Natural killer cell (primary cell): ENCODE results near the gene WFIKKN2. TPM values are rescaled to one million over a fixed set of nuclear protein-coding genes. Genes with fewer than 3 reads are reported as not detected.

Experiments
- ATAC-seq, 3 donors: fragments of 150-1000 bp in 2 of 3; fragments of 200-7000 bp in 1 of 3; cut with Tn5 transposase; 1 replicate in 1 of 3; 2 replicates in 2 of 3; pipeline ENCODE4 v1.10.0; 2021; ENCODE audit warnings: mild to moderate bottlenecking in 2 of 3, moderate library complexity in 2 of 3
- DNase-seq, 2 donors: peaks; one replicate each; pipeline versions ENCODE4 v3.0.0 to v3.0.0-alpha.2; 2013 to 2021; ENCODE audit warnings: mixed read lengths in 1 of 2
- H3K27ac ChIP-seq: one replicate; pipeline ENCODE4 v1.5.1; 2013; ENCODE audit warnings: mild to moderate bottlenecking, low read length
- H3K27me3 ChIP-seq: one replicate; pipeline ENCODE4 v1.6.1; 2013; ENCODE audit warnings: low read length; ENCODE audit not compliant: control insufficient read depth, insufficient read depth
- H3K36me3 ChIP-seq: one replicate; pipeline ENCODE4 v1.6.1; 2013; ENCODE audit warnings: low read length; ENCODE audit not compliant: control insufficient read depth, insufficient read depth
- H3K4me1 ChIP-seq: one replicate; pipeline ENCODE4 v1.6.1; 2013; ENCODE audit warnings: low read length; ENCODE audit not compliant: control insufficient read depth, insufficient read depth
- H3K4me3 ChIP-seq: one replicate; pipeline ENCODE4 v1.5.1; 2013; ENCODE audit warnings: low read length
- H3K9me3 ChIP-seq: one replicate; pipeline ENCODE4 v1.6.1; 2013; ENCODE audit warnings: low read length; ENCODE audit not compliant: control insufficient read depth, insufficient read depth
- H3K27ac Mint-ChIP-seq, 2 donors: one replicate each; pipeline ENCODE4 v1.8.0; 2022; ENCODE audit warnings: mild to moderate bottlenecking in 2 of 2, mixed read lengths in 2 of 2, moderate library complexity in 1 of 2
- H3K27me3 Mint-ChIP-seq, 2 donors: one replicate each; pipeline ENCODE4 v1.8.0; 2022; ENCODE audit warnings: low read depth in 2 of 2, mixed read lengths in 2 of 2
- H3K36me3 Mint-ChIP-seq: one replicate; pipeline ENCODE4 v1.8.0; 2022; ENCODE audit warnings: mixed read lengths
- H3K4me1 Mint-ChIP-seq, 2 donors: one replicate each; pipeline ENCODE4 v1.8.0; 2022; ENCODE audit warnings: mixed read lengths in 2 of 2
- H3K4me3 Mint-ChIP-seq: one replicate; pipeline ENCODE4 v1.8.0; 2022; ENCODE audit warnings: mild to moderate bottlenecking, moderate library complexity, mixed read lengths
- H3K9me3 Mint-ChIP-seq, 2 donors: one replicate each; pipeline ENCODE4 v1.8.0; 2022; ENCODE audit warnings: mixed read lengths in 2 of 2
- CTCF ChIP-seq: fragments of 200-600 bp; IDR thresholded peaks from one replicate; pipeline ENCODE4 v1.8.0; 2022; ENCODE audit warnings: antibody characterized with exemption
- WGBS: methylation state at CpG from one replicate; pipeline ENCODE4 v1.1.7; 2013; ENCODE audit warnings: missing lambda C conversion rate; ENCODE audit not compliant: insufficient coverage; 5-methylcytosine and 5-hydroxymethylcytosine counted together
- intact Hi-C: fragments of 100-400 bp; cut with micrococcal nuclease; formaldehyde crosslinking; loops from one replicate; pipeline ENCODE4 v1.14.2; 2022
- total RNA-seq, 4 donors: library from RNA; stranded (reverse); fragments of 120-200 nt in 1 of 4; gene quantifications; one replicate each; pipeline versions ENCODE4 v1.2.3 to v1.2.4, GENCODE V29; 2013 to 2022

WFIKKN2 gene
- total RNA-seq, 3 donors from 2014 or later (not counting 1 experiment from before 2014, with no cell fraction given), result not detected

- H3K27me3 Mint-ChIP-seq, result peaks cover 15 to 16% of the 10 kb centered on the region in 2 donors
- DNase-seq, result no peak
- TF ChIP-seq CTCF, result no peak
- 92% methylated on average over 2 of the region's 2 CpGs for WGBS
- H3K4me1 Mint-ChIP-seq, result peaks cover 1% of the 10 kb centered on the region in 2 donors
- H3K9me3 Mint-ChIP-seq, result no peaks in the 10 kb centered on the region
- H3K36me3 ChIP-seq, result no peaks in the 10 kb centered on the region
- H3K4me3 ChIP-seq, result no peak overlapping the region
- H3K36me3 Mint-ChIP-seq, result no peaks in the 10 kb centered on the region
- H3K27me3 ChIP-seq, result no peaks in the 10 kb centered on the region
- no peak overlapping the region for H3K27ac Mint-ChIP-seq
- H3K9me3 ChIP-seq, result no peaks in the 10 kb centered on the region
- no peak overlapping the region for H3K27ac ChIP-seq
- no peak for ATAC-seq
- no peak overlapping the region for H3K4me3 Mint-ChIP-seq
- intact Hi-C loops, result no loop called here
- peaks cover 3% of the 10 kb centered on the region for H3K4me1 ChIP-seq
Observed at GRCh38 chr17:50824429-50824828, 11.0 kb upstream of the WFIKKN2 start.

GRCh38 chr17:50825188-50825587 is 10.2 kb upstream of the WFIKKN2 start:
- DNase-seq (no peak), ATAC-seq (no peak)
- Histone ChIP-seq H3K36me3 (no peaks in the 10 kb centered on the region), H3K27me3 (no peaks in the 10 kb centered on the region), H3K27ac (no peak overlapping the region), H3K9me3 (no peaks in the 10 kb centered on the region), H3K4me3 (no peak overlapping the region), H3K4me1 (no peaks in the 10 kb centered on the region)
- H3K4me1 Mint-ChIP-seq, result no peaks in the 10 kb centered on the region
- no peak overlapping the region for H3K4me3 Mint-ChIP-seq
- H3K27ac Mint-ChIP-seq, result no peak overlapping the region
- H3K9me3 Mint-ChIP-seq, result no peaks in the 10 kb centered on the region
- no peak for TF ChIP-seq CTCF
- peaks cover 17 to 20% of the 10 kb centered on the region in 2 donors for H3K27me3 Mint-ChIP-seq
- intact Hi-C loops, result no loop called here
- no peaks in the 10 kb centered on the region for H3K36me3 Mint-ChIP-seq

- DNase-seq (no peak), ATAC-seq (no peak)
- H3K4me1 ChIP-seq, result no peaks in the 10 kb centered on the region
- no peaks in the 10 kb centered on the region for H3K36me3 ChIP-seq
- Mint-ChIP-seq H3K4me1 (no peaks in the 10 kb centered on the region), H3K27ac (no peak overlapping the region), H3K27me3 (peaks cover 13 to 16% of the 10 kb centered on the region in 2 donors), H3K36me3 (no peaks in the 10 kb centered on the region), H3K9me3 (no peaks in the 10 kb centered on the region), H3K4me3 (no peak overlapping the region)
- H3K27ac ChIP-seq, result no peak overlapping the region
- H3K27me3 ChIP-seq, result no peaks in the 10 kb centered on the region
- no peak for TF ChIP-seq CTCF
- intact Hi-C loops, result no loop called here
- WGBS, result 47% methylated on average over 6 of the region's 6 CpGs
- no peak overlapping the region for H3K4me3 ChIP-seq
- no peaks in the 10 kb centered on the region for H3K9me3 ChIP-seq
Observed at GRCh38 chr17:50828508-50829170, 6.7 kb upstream of the WFIKKN2 start.

- H3K36me3 Mint-ChIP-seq, result no peaks in the 10 kb centered on the region
- no peak overlapping the region for H3K27ac Mint-ChIP-seq
- ATAC-seq (no peak), DNase-seq (no peak)
- intact Hi-C loops, result no loop called here
- Histone ChIP-seq H3K4me3 (no peak overlapping the region), H3K27ac (no peak overlapping the region), H3K27me3 (no peaks in the 10 kb centered on the region), H3K9me3 (no peaks in the 10 kb centered on the region), H3K36me3 (no peaks in the 10 kb centered on the region), H3K4me1 (no peaks in the 10 kb centered on the region)
- TF ChIP-seq CTCF, result no peak
- no peak overlapping the region for H3K4me3 Mint-ChIP-seq
- H3K27me3 Mint-ChIP-seq, result peaks cover 10 to 16% of the 10 kb centered on the region in 2 donors
- H3K9me3 Mint-ChIP-seq, result no peaks in the 10 kb centered on the region
- no peaks in the 10 kb centered on the region for H3K4me1 Mint-ChIP-seq
- 70% methylated on average over 5 of the region's 6 CpGs for WGBS
Observed at GRCh38 chr17:50829332-50829731, 6.1 kb upstream of the WFIKKN2 start.
